NCI-H1417 treated with DMSO at 0.1 percent for 48 hours (cell line): ENCODE data around the gene GIPC3.

ENCODE experiments used
- DNase-seq: peaks from one replicate; lab custom pipeline; 2025; lab: John Stamatoyannopoulos, UW

GIPC3 gene, protein sequence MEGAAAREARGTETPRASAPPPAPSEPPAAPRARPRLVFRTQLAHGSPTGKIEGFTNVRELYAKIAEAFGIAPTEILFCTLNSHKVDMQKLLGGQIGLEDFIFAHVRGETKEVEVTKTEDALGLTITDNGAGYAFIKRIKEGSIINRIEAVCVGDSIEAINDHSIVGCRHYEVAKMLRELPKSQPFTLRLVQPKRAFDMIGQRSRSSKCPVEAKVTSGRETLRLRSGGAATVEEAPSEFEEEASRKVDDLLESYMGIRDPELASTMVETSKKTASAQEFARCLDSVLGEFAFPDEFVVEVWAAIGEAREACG

DNA sequence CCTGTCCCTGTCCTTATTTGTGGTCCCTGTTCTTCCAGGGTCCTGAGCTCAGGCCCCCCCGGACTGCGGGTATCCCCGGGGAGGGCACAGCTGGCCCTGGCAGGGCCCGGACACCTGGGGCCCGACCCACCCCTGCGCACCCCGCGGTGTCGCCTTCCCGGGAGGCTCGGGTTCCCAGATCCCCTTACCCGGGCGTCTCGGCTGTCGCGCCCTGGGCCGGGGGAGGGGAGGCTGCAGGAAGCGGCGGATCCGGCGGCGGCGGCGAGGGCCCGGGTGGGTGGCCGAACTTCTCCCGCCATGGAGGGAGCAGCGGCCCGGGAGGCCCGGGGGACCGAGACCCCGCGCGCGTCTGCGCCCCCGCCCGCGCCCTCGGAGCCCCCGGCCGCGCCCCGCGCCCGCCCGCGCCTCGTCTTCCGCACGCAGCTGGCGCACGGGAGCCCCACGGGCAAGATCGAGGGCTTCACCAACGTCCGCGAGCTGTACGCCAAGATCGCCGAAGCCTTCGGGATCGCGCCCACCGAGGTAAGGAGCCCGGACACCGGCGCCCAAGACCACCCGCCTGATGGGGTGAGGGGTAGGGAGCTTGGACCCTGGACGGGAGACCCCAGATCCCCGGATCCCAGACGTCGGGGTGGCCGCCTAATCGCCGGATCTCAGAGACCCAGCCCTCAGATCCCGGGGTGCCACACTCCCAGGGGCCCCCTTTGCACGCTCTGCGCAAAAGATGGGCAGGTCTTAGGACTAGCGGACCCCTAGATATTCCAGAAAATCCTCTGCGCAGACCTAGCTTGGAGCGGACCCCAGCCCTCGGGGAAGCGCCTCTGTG lies at the start of gene GIPC3:
TSS of gene GIPC3 (plus strand) at position 178 of the 826 bp plus-strand sequence. CDS start at position 298, 120 bp downstream.
- no peak for DNase-seq

DNA sequence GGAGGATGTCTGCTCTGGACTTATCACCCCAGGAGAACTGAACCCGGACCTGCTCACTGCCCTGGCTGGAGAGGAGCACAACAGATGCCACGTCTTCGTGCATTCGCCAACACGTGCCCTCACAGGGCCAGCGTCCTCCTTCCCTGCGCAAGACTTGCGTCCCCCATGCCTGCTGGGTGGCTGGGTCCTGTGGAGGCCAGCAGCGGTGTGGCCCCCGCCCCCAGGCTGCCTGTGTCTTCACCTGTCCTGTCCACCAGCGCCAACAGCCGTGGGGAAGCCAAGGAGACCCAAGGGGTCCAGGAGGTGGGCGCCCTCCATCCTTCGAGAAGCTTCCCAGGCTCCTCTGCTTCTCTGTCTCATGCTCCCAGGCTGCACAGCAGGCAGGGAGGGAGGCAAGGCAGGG lies 49.7 kb upstream of the GIPC3 start:
- DNase-seq = no peak

DNA sequence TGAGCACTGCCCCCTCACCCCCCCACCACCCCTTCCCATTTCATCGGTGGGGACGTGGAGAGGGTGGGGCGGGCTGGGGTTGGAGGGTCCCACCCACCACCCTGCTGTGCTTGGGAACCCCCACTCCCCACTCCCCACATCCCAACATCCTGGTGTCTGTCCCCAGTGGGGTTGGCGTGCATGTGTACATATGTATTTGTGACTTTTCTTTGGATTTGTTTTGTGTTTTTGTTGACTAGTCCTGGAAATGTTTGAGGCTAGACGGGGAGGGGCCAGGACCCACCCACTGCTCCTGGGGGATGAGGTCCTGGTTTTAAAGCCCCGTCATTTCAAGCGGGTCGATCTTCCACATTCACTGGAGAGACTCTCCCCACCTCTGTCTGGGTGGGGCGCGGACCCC lies 49.3 kb upstream of the GIPC3 start:
- no peak for DNase-seq

DNA sequence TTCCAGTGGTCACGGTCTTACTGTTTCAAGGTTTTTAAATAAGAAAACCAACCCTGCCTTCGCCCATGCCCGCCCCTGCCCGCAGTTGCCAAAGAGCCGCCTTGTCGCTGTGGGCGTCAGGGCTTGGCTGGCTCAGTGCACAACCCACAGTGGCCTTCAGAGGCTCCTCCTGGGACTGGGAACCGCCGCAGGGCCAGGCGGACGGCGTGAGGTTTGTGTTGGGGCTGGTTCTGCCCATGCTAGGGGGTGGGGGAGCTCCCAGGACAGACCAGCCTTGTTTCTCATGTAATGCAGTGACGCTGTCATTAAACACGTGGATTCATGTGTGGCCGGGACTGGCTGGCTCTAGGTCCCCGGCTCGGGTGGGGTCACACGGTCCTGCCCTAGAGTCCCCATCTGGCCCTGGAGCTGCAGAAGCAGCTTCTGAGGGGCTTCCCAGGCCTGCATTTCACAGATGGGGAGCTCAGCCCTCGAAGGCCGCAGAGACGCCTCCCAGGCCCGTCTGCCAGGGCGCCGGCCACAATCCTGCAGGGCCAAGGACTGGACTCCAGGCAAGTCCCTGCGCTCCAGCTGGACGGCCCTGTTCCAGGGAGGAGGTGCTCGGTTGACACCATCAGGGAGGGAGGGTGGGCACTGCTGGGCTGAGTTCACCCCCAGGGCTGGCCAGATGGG lies 48.7 kb upstream of the GIPC3 start:
- no peak for DNase-seq

DNA sequence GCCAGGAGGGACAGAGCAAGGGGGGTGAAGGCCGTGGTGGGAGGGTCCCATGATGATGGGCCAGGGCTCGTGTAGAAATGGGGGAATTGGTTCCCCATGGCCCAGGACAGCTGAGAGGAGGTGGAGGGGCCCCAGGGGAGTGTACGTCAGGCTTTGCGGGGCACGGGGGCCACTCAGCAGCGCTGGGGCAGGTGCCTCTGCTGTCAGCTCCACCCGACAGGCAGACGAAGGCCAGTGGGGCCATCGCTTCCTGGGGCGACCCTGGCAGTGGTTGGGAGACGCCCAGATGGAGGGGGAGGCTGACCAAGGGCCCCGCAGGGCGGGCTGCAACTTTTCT lies 48.2 kb upstream of the GIPC3 start:
- no peak for DNase-seq

DNA sequence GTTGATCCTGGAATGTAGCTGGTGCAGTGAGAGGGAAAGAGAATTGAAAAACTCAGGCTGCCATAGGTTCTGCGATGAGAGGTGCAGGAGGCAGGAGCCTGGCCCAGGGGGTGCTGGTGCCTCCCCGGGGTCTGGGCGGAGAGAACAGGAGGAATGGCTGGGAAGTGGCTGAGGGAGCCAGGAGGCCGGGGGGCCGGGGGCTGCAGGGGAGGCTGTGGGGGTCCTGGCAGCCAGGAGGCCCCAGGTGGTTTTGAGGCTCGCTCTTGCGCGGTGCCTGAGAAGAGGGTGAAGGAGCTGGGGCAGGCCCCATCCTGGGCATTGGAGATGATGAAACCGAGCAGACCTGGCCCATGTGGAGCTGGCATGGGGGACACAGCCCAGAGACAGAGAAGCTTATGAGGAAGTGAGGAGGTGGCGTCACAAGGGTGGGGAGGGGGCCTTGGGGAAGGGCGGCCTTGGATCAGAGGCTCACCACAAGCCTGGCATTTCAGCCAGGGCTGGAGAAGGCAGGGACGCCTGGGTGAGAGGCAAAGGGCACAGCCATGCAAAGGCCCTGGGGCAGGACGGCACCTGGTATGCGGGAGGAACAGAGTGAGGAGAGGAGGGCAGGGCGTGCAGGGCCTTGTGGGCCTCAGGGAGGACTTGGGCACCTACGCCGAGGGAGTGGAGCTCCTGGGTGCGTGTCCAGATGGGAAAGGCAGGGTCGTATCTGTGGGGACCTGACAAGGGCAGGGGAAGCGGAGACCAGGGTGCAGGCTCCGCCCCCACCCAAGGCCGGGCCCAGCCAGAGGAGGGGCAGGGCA lies 47.6 kb upstream of the GIPC3 start:
- no peak for DNase-seq

DNA sequence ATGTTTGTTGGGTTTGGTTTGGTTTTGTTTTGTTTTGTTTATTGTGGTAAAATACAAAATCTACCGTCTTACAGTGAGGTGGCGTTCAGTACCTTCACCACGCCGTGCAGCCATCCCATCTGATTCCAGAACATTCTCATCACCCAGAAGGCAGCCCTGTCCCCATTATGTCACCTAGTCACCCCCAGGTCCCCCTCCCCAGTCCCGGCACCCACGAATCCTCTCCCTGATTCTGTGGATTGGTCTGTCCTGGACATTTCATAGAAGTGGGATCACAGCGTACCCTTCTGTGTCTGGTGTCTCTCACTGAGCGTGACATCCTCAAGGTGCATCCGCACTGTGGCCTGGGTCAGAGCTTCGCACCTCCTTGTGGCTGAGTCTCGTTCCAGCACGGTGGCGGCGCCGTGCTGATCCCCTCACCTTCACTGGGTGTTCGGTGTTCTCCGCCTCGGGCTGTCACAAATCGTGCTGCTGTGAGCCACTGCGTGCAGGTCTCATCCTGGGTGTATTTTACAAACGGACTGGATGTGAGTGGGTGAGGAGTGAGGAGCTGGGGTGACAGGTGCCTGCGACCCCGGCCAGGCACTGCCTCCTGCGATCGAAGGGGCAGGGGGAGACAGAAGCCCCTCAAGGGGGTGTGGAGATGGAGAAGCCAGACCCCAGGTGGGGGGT lies 46.9 kb upstream of the GIPC3 start:
- no peak for DNase-seq

DNA sequence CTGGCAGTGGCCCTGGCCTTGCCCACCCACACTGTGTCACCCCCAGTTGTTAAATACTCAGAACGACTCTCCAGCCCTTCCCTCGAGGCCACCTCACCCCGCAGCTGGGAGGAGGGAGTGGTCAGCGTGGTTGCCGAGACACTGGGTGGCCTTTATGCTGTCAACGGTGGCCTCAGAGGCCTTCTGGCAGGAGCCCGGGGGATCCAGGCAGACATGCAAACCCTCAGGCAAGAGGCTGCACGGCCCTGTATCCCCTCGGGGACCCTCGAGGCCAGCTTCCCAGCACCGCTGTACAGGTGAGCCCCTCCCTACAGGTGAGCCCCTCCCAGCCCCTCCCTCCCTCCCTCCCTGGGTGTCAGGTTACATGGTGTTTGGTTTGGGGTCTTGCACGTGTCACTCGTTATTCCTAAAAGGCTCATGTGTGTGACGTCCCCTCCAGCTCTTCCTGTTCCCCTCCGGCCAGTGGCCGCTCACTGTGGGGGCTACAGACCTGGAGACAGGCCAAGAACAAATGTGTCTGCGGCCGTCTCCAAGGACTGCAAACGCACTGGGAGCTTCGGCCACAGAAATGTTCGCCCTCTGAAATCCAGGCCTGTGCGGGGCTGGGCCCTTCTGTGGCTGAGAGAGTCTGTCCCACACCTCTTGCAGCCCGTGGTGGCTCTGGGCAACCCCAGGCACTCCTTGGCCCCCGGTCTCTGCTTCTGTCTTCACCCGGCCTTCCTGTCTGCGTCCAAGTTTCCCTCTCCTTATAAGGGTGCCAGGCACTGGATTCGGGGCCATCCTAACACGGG lies 46.1 kb upstream of the GIPC3 start, which contains the start of gene TEKTIP1:
TSS of gene TEKTIP1 (plus strand) at position 210 of the 791 bp plus-strand sequence. CDS start at position 214, 4 bp downstream.
- no peak for DNase-seq

DNA sequence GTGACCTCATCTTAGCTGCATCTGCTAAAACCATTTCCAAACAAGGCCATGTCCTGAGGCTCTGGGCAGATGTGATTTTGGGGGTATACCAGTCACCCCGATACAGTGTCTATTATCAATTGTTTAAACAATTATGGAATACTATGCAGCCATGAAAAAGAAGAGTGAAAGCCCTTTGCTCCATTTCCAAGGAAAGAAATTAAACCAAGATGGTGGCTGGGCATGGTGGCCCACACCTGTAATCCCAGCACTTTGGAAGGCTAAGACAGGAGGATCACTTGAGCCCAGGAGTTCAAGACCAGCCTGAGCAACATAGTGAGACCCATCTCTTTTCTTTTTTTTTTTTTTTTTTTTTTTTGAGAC lies 45.5 kb upstream of the GIPC3 start:
- DNase-seq = no peak

DNA sequence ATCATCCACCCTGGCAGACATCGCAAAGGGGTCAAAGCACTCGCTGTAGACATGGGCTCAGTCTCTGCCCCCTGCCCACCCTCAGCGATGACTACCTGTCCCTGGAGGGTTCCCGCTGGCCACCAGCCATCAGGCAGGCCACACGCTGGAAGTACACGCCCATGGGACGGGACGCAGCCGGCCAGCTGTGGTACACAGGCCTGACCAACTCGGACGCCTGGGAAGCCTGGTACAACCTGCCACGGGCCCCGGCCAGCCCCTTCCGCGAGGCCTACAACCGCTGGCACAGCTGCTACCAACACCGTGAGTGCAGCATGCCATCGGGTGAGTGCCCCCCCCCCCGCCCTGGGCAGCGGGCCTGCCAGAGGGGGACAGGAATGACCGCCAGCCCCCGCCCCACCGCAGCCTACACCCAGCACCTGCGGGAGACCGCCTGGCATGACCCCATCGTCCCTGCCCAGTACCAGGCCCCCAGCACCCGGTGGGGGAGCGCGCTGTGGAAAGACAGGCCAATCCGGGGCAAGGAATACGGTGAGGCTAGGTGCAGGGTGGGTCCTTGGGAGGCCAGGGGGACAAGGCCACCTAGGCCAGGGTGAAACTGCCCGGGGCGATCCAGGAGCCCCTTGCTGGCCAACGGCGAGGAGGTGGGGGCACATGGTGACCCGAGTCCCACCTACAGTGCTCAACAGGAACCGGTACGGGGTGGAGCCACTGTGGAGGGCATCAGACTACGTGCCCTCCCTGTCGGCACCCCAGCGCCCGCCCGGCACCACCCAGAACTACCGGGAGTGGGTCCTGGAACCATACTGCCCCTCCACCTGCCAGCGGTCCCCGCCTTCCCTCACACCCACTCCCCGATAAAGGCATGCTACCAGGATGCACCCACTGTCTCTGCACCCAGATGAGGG lies 41.9 kb upstream of the GIPC3 start:
- DNase-seq = no peak

DNA sequence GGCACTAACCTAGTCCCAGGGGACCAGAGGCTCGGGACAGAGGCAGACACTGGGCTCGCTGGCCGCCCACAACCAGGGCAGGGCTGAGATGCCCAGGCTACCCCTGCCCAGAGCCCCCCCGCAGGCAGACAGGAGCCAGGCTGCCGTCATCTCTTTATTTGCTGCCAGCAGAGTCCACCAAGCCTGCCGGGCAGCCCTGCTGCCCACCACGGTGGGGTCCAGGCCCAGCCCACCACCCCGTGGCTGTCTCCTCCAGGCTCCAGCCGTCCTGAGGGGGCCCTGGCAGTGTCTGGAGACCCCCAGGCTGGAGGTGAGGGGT lies 41.3 kb upstream of the GIPC3 start:
- no peak for DNase-seq

DNA sequence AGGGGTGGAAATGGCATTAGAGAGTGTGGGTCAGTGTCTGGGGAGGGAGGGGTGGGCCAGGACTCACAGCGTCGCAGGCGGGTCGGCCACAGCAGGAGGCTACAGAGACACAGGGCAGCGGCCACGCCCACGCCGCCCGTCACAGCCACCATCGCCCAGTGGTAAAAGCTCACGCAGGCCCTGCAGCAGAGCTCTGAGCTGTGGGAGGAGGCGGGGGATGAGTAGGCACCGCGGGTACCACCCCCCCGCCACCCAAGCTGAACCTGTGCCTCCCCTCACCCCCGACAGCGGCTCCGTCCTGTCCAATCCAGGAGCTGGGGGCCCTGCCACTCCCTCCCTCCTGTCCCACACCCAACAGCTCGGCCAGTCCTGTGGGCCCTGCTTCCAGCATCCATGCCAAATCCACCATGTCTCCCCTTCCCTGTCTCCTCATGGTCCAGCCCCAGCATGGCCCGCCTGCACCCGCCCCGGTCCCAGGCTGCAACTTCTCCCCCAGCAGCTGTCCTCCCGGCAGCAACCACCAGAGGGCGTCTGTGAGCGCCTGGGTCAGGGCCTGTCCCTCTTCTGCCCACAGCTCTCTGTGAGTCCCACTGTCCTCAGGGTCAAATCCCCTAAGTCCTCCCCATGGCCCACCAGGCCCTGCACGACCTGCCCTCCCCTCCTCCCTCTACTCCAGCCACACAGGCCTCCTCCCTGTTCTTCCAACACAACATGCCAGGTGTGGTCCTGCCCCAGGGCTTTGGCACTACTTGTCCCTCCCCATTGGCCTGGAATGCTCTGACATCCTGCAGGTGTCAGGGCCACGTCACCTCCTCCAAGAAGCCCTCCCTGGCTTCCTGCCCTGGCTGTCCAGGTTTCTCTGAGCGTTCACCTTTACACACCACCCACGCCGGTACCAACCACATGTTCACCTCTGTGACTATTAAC lies 40.3 kb upstream of the GIPC3 start:
- no peak for DNase-seq

DNA sequence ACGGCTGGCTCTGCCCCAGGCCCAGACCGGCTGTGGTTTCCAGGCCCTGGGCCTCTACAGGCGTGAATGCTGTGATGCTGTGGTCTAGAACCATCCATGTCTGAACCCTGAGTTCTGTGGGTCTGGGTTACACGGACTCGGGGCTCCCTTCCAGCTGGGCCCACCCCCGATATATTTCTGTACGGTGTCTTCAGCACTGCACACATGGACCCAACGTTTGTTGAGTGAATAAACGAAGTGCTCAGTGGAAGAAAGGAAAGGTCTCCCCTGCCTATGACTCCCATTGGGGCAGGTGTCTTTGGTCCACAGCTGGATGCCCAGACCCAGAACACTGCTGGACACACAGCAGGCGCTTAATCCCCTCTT lies 39.6 kb upstream of the GIPC3 start:
- DNase-seq = no peak

DNA sequence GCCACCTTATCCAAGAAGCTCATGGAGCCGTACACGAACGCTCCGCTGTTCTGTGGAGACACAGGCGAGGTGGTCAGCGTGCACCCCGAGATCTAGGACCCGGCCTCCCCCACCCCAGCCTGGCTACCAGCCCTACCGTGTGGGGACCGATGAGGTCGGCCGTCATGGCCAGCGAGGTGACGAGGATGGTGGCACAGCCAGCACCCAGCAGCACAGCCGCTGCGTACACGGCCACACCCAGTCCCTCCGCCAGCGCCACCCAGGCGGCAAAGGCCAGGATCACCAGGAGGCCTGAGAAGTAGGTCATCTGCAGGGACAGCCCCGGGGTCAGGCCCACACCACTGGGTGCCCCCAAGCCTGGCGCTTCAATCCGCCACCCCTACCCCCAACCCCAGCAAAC lies 39.2 kb upstream of the GIPC3 start:
- DNase-seq = no peak

DNA sequence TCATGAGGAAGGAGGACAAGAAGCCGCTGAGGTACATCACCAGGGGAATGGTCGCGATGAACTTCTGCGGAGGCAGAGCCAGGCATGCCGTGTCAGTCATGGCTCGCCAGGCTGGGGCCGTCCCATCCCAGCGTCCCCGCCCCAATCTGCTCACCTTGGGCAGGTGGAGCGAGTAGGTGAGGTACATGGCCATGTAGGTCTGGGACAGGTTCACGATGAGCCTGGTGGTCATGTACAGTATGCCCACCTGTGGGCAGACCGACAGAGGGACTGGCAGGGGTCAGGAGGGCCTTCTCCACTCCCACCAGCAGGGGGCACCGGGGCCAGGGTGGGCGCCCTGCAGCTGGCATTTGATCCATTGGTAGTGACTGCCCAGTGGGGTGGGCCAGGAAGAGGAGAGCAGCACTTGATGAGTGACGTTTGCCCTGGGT lies 38.0 kb upstream of the GIPC3 start:
- no peak for DNase-seq

DNA sequence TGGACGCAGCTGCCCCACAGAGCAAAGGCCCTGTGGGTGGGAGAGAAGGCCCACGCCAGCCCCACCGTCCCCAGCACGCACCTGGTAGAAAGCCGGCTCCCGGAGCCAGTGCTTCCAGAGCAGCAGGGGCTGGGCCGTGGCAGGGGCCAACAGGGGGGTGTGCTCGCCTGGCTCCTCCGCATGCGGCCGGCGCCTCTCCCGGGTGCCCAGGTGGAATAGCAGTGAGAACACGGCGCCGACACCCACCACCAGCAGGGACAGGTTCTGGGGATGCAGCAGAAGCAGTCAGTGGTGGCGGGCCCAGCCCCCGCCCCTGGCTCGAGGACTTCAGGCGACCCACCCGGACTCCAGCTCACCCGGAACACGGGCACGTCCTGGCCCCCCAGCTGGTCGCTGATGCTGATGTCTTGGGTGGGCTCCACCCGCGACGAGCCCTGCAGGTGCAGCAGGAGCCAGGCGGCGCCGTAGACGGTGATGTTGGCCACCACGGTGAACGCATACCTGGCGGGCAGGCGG lies 37.5 kb upstream of the GIPC3 start:
- no peak for DNase-seq

DNA sequence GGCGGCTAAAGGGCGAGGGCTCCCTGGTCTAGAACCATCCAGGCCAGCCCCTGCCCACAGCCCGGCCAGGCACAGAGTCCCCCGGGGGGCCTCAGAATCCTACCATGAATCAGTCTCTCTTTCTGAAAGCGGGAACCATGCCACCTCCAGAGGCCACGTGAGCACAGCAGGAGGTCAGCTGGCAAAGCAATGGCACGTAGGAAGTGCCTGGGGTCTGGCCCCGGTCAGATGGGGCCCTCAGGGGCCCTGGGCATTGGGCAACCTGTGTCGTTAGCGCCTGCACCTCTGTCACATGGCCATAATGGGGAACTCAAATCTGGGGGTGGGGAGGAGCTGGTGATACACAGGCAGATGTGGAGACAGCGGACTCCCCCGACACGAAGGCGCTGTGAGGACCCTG lies 36.7 kb upstream of the GIPC3 start:
- no peak for DNase-seq

DNA sequence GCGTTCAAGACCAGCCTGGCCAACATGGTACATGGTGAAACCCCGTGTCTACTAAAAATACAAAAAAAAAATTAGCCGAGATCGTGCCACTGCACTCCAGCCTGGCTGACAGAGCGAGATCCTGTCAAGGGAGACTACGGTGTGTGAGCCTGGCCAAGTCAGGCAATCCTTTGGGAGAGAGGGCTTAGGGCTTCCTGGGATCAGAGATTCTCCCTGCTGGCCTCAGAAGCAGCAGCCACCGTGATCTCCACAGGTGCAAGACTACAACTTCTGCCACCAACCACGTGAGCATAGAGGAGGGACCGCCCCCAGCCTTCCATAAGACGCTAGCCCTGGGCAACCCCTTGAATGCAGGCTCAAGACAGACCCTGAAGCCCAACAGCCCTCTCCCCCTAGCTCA lies 35.5 kb upstream of the GIPC3 start:
- DNase-seq = no peak
